GM12872 (cell line): Measurements from ENCODE around the gene SYCE3.

Experiments
- CTCF ChIP-seq: IDR thresholded peaks from 3 replicates; pipeline ENCODE4 v1.5.1; 2011; ENCODE audit warnings: low read depth, mild to moderate bottlenecking, low read length, moderate library complexity; ENCODE audit not compliant: insufficient read depth

The SYCE3 gene

GRCh38 chr22:50531962-50532674 is 30.6 kb downstream of the SYCE3 start:
- TF ChIP-seq CTCF = no peak

GRCh38 chr22:50531546-50531961 is 31.2 kb downstream of the SYCE3 start:
- TF ChIP-seq CTCF = no peak

GRCh38 chr22:50530877-50531545 is 31.7 kb downstream of the SYCE3 start:
- TF ChIP-seq CTCF = no peak

- TF ChIP-seq CTCF = no peak
Measured at GRCh38 chr22:50530580-50530876, 32.2 kb downstream of the SYCE3 start.

- TF ChIP-seq CTCF = no peak
Measured at GRCh38 chr22:50529897-50530579, 32.7 kb downstream of the SYCE3 start, which contains the start of gene TYMP. Gene TYMP (minus strand): TSS chr22:50530012. CDS start chr22:50529709, 303 bp downstream.

- no peak for TF ChIP-seq CTCF
Measured at GRCh38 chr22:50529416-50529896, 33.3 kb downstream of the SYCE3 start.

GRCh38 chr22:50528682-50529415 is 33.9 kb downstream of the SYCE3 start:
- TF ChIP-seq CTCF = no peak
